ENCODE results near the gene FBXL13.

- TF ChIP-seq REST (IDR thresholded peaks at IDR 0.05; ENCODE audit: low read depth, low read length) = no peak
- TF ChIP-seq CTCF (IDR thresholded peaks at IDR 0.05) = no peak
- no peak for TF ChIP-seq YY1 (IDR thresholded peaks at IDR 0.05; ENCODE audit: low read depth)
- TF ChIP-seq EZH2phosphoT487 (IDR thresholded peaks at IDR 0.05; ENCODE audit: borderline replicate concordance, low read depth) = no peak
- no peak for TF ChIP-seq ZBTB33 (IDR thresholded peaks at IDR 0.05; ENCODE audit: borderline replicate concordance, low read depth)
Observed at GRCh38 chr7:102890292-102890970, 184.2 kb downstream of the FBXL13 start.
